Measurements from ENCODE around the gene VPS13A. TPM values are rescaled to one million over a fixed set of nuclear protein-coding genes. Genes with fewer than 3 reads are reported as not detected.
"Not testable (repeated sequence)": the region's sequence is repeated elsewhere in the genome, so short reads cannot be mapped to it uniquely, and the experiment has no call there.

The VPS13A gene
- total RNA-seq, 1 donor from 2014 or later, result 28.5 TPM

DNA sequence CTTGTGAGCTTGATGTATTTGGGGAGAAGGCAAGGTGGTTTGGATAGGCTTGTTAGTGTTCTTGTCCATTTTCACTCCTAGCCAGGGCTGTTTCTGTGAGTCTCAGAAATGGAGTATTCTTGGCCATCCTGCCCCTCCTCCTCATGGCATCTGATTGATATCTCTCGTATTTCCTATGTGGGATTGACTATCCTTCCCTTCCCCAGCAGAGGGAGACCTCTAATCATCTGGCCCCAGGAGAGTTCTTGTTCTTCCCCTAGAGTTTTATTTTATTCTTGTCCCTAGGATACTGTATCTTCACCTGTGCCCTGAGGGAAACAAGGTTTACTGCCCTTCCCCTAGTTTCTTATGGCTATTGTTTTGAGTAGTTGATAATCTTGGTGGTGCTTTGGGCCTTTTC, 114.4 kb downstream of the VPS13A start:
- DNase-seq (ENCODE audit: low spot score in 2 of 2) (no peak), FAIRE-seq (no peak)

DNA sequence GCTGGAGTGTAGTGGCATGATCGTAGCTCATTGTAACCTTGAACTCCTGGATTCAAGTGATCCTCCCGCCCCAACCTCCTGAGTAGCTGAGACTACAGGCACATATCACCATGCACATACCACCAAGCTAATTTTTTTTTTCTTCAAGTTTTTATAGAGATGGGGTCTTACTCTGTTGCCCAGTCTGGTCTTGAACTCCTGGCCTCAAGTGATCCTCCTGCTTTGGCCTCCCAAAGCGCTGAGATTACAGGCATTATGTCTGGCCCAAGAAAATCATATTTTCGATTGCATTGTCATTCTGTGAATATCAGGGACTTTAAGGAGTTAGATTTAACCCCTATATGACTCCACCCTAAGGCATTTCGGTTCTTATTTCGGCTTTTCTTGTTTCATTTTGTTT, 116.6 kb downstream of the VPS13A start:
- no peak for FAIRE-seq
- DNase-seq (ENCODE audit: low spot score in 2 of 2), result no peak

DNA sequence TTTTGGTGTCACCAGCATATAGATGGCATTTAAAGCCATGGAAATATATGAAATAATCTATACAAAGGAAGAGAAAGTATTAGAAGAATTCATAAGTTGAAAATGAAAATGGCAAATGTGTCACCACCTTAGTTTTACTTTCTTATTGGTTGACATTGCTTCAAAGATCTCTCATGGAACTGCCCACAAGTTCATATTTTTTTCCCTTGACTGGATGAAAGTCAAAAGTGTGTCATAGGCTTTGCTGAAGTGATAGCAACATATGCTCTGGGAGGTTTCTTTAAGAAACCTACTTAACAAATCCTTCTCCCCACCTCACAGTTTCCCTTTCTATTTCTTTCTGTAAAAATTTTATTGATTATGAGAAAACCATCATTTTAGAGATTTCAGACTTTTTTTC, 127.2 kb downstream of the VPS13A start:
- DNase-seq (ENCODE audit: low spot score in 2 of 2), result no peak
- FAIRE-seq, result no peak

DNA sequence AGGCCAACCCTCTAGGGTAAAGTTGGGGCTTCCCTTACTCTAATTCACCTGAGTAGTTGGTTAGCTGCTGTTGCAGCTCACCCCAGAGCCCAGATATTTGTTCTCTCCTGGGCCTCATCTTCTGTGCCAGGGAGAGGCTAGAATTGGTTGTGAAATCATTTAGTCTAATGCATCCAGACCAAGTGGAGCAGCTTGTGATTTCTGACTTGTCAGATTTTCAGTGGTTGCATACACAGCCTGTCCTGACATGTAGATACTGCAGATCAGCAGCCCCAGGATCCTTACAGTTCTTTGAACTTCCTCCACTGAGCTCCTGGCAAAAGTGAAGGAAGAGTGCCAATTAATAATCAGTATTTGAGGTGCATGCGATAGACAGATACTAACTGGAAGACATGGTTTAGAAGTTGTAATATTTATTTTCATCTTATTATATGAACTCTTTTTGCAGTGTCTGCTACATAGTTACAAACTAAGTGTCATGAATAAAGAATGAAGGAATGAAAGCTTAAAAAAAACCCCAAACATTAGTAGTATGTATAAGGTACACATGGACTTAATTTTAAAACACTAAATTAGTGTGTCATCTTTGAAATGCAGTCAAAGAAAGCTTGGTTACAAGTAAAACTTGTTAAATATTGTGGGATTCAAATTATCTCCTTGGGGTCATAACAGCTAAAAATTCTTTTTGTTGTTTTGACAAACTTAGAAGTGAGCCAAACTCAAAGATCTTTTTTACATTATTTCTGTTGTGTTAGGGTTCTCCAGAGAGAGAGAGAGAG, 128.5 kb downstream of the VPS13A start:
- DNase-seq (ENCODE audit: low spot score in 2 of 2) (no peak), FAIRE-seq (no peak)

DNA sequence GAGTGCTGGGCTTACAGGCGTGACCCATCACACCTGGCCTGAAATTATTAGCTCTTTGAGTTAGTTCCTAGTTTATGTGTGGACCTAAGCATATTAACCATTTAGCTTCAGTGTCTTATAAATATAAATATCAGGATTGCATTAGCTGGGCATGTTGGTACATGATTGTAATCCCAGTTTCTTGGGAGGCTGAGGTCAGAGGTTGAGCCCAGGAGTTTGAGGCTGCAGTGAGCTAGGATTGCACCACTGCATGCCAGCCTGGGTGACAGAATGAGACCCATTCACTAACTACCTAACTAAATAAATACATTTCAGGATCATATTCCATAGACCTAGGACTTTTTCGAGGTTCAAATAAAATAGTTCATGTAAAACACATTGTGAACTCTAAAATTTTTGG, 129.8 kb downstream of the VPS13A start:
- no peak for DNase-seq (ENCODE audit: low spot score in 2 of 2)
- FAIRE-seq, result no peak

DNA sequence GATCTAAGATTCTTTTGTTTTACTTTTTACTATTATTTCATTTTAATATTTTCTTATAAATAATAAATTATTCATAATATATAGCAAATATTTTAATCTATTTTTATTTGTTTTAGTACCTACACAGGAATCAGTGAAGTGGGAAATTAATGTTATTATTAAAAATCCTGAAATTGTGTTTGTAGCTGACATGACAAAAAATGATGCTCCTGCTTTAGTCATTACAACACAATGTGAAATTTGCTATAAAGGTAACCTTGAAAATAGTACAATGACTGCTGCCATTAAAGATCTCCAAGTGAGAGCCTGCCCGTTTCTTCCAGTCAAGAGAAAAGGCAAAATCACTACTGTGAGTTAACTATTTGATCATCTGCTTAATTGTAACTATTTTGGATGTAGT, 138.7 kb downstream of the VPS13A start:
- FAIRE-seq, result peak; percentile 52
- no peak for DNase-seq (ENCODE audit: low spot score in 2 of 2)

DNA sequence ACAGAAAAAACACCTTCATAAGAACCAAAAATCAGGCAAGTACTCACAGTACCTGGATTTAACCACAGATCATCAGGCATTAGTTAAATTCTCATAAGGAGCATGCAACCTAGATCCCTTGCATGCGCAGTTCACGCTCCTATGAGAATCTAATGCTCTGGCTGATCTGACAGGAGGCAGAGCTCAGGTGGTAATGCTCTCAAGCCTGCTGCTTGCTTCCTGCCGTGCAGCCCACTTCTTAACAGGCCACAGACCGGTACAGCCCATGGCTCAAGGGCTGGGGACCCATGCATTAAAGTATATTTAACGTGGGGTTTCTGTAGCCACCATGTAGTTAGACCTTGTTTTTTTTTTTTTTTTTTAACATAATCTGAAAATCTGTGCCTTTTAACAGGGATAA, 147.7 kb downstream of the VPS13A start:
- FAIRE-seq, result no peak
- no peak for DNase-seq (ENCODE audit: low spot score in 2 of 2)

DNA sequence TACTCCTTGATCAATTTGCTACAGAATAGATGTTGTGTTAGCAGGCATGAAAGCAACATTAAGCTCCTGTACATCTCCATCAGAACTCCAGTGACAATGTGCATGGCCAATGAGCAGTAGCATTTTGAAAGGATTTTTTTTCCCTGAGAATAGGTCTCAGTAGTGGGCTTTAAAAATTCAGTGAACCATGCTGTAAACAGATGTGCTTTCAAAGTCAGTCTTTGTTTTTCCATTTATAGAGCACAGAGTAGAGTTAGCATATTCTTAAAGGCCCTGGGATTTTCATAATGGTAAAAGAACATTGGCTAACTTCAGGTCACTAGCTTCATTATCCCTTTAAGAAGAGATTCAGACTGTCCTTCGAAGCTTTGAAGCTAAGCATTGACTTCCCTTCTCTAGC, 150.8 kb downstream of the VPS13A start:
- FAIRE-seq (no peak), DNase-seq (ENCODE audit: low spot score in 2 of 2) (no peak)

DNA sequence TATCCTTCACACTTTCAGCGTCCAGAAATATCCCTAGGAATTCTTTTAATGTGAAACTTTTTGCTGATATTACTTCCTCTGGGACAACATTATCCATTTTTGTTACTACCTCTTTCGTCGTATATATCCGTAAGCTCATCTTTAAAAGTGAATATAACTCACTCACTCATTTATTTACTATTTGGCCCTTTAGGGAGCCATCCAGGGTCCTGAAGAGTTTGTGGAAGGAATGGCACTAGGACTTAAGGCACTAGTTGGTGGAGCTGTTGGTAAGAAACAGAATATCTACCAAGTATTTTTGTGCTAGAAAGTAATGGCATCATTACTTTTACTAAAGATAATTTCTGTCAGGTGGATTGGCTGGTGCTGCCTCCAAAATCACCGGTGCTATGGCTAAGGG, 192.7 kb downstream of the VPS13A start:
- DNase-seq (ENCODE audit: low spot score in 2 of 2) (no peak), FAIRE-seq (no peak)

DNA sequence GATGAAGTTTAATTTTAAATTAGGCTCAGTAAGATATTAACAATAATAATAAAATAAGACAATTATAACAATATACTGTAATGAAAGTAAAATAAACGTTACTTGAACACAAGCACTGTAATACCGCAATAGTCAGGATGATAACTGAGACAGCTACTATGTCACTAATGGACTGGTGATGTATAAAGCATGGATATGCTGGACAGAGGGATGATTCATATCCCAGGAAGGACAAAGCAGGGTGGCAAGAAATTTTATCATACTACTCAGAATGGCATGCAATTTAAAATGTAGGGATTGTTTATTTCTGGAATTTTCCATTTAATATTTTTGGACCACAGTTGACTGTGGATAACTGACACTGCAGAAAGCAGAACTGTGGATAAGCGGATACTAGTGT, 196.9 kb downstream of the VPS13A start:
- FAIRE-seq (no peak), DNase-seq (ENCODE audit: low spot score in 2 of 2) (no peak)

DNA sequence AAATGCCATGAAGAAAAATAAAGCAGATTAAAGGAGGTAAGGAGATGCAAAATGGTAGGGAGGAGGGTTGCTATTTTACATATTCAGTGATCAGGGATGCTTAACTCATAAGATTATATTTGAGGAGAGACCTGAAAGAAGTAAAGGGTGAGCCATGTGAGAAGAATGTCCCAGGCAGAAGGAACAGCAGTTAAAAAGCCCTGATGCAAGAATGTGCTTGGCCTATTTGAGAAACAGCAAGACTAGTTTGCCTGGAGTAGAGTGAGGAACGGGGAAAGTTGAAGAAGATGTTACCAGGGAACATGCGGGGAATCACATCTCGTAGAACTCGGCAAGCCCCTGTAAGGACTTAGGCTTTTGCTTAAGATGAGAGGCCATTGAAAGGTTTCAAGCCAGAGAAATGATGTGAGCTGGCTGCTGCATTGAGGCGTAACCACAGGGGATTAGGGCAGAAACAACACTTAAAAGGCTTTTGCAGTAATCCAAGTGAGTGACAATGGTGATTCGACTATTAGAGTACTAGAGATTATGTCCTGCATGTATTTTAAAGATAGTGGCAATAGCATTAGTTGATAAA, 198.7 kb downstream of the VPS13A start:
- FAIRE-seq (no peak), DNase-seq (ENCODE audit: low spot score in 2 of 2) (no peak)

DNA sequence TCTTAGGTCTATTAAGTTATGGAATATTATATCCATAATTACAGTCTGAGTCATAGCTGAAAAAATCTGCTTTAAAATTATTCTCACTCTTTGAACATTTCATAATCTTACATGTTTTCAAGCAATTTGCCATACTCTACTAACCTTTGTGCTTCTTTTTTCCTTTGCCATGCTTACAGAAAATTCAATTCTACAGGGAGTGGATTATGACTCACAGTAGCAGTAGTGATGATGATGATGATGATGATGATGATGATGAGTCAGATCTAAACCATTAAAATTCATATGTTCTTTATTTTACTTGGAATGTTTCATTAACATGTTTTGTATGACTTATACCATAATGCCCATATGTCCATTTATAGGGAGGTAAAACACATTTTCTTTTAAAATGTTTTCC, 207.1 kb downstream of the VPS13A start:
- FAIRE-seq (no peak), DNase-seq (ENCODE audit: low spot score in 2 of 2) (no peak)

DNA sequence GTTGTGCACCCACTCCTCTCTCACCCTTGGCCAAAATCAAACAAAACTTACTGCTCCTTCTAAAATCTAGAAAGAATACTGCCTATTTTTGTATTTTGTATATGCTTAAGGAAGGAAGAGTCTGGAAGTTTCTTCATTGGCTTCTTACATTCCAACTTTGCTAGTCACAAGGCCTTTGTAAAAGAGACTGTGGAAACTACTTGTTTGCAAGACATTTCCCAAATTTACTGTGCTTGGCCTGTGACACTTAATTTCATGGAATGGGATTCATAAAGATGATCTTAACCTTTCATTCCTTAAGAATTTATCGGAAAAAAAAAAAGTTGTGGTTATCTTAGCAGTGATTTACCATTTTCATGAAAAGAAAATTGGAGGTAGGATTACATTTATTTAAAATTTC, 208.9 kb downstream of the VPS13A start:
- FAIRE-seq (no peak), DNase-seq (ENCODE audit: low spot score in 2 of 2) (no peak)

DNA sequence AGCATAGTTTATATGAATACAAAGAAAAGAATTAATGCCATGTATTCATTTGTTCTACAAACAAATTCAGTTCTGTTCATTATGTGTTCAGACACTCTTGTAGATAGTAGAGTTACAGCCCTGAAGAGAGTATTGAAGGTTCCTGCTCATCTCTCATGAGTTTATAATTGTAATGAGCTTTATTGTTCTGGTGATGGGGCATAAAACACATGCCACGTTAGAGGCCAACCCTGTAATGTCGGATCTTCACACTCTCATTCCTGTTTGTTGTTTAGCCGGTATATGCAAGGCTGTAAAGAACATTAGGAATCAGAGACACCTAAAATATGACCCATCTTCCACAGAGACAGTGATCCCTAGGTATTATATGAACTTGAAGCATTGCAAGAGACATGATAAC, 214.5 kb downstream of the VPS13A start:
- FAIRE-seq (no peak), DNase-seq (ENCODE audit: low spot score in 2 of 2) (no peak)

DNA sequence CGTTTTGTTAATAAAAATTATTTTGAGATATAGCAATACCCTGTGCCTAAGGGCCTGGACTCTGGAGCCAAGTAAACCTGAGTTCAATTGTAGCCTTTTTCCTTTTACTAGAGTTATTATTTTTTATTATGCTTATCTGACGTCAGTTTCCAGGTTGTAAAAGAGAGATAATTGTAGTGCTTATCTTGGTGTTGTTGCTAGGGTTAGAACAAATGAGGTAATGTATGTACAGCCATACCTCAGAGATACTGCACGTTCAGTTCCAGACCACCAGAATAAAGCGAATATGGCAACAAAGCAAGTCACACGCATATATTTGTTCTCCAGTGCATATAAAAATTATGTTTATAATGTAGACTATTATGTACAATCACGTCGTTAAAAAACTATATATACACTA, 215.0 kb downstream of the VPS13A start:
- FAIRE-seq, result no peak

DNA sequence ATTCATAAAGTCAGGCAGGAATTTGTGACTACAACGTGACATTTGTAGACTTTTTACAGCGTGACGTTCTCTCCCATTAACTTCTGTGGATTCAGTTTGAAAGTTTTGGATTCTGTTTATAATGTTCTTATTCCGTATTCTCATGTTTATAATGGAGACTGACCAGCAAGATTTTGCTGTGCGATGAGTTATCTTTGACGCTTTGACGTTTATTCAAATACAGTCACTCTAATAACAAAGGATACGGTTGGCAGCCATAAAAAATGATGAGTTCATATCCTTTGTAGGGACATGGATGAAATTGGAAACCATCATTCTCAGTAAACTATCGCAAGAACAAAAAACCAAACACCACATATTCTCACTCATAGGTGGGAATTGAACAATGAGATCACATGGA, 221.2 kb downstream of the VPS13A start:
- DNase-seq (ENCODE audit: low spot score in 2 of 2); FAIRE-seq: not testable (repeated sequence)

More for the DNA sequence above, 215.0 kb downstream of the VPS13A start:
- no peak for DNase-seq (ENCODE audit: low spot score in 2 of 2)

DNA sequence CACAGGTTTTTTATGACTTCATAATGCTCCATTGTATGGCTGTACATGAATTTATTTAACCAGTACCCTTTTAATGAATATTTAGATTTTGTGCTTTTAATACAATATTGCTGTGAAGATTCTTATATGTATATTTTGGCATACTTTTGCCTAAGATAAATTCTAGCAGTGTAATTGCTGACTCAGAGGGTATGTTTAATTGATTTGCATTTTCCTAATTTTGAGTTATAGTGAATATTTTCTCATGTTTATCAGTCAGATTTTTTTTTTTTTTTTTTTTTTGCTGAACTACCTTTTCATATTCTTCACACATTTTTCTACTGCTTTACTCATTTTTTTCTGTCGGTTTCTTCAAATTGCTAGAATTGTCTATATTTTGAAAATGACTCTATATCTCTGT, 222.6 kb downstream of the VPS13A start:
- FAIRE-seq (peak; percentile 49), DNase-seq (ENCODE audit: low spot score in 2 of 2) (no peak)

DNA sequence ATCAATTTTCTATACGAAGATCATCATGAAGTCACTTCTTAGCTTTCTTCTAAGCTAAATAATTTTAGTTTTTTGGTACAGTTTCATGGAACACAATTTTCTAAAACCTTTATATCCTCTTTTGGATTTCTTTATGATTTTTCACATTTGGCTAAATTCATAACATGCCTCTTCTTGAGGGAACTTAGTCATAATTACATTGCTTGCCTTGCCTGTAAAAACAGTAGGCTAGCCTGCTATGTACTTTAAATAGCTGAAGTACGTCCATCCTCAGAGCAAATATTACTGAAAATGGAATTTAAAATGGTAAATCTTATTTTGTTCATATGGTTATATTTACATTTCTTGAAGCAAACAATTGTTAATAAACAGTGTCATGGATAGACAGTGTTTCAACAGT, 225.0 kb downstream of the VPS13A start:
- FAIRE-seq (no peak), DNase-seq (ENCODE audit: low spot score in 2 of 2) (no peak)

DNA sequence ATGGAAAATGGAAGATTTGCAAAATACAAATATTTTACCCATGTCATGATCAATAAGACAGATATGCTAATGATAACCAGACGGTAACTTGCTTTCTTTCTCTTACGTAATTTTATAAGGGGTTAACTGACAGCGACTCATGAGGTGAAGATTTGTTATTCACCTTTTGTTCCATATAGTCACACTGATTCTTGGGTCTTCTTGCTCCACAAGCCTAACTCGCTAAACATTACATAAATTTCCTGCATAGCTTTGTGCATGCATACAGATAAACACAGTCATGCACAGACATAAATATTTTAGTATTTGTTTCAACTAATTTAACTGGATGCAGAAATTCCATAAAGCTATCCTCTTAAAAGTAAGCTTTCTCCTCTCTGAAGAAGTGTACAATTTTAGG, 225.9 kb downstream of the VPS13A start:
- DNase-seq (ENCODE audit: low spot score in 2 of 2) (no peak), FAIRE-seq (no peak)

DNA sequence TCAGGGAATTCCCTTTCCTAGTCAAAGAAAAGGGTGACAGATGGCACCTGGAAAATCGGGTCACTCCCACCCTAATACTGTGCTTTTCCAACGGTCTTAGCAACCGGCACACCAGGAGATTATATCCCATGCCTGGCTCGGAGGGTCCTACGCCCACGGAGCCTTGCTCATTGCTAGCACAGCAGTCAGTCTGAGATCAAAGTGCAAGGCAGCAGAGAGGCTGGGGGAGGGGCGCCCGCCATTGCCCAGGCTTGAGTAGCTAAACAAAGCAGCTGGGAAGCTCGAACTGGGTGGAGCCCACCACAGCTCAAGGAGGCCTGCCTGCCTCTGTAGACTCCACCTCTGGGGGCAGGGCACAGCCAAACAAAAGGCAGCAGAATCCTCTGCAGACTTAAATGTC, 231.2 kb downstream of the VPS13A start:
- DNase-seq (ENCODE audit: low spot score in 2 of 2); FAIRE-seq: not testable (repeated sequence)

DNA sequence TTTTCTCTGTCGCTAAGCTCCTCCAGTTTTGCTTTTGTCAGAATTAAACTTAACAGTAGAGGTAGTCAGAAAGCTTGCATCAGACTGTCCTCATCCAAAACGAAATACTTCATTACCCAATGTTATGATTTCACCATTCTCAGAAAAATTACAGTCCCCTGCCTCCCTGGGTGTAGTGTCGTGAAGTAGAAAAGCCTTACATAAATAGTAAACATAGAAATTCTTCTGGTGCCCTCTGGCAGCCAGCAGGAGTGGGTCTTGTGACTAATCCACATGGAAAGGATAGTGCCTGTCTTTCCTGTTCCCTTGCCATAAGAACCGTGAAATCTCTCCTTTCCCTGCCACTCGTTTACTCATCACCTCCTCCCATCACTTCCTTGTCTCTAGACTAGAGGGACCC, 240.2 kb downstream of the VPS13A start:
- FAIRE-seq, result no peak
- DNase-seq (ENCODE audit: low spot score in 2 of 2), result no peak

DNA sequence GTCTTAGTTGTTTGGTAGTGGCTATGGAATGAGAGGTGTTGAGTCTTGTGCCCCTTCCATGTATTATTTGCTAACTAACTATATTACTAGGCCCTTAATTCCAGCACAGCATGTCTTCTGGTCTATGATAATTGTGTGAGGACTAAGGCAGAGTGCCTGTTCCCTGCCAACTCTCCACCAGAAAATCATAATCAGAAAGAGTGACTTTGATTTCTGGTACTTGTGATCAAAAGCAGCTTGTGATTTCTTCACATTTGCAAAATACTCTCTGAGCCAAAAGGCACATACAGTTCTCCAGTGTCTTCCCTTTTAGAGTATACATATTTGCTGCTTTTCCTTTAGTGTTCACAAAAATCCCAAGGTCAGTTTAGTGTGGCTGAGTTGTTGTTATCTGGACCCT, 240.9 kb downstream of the VPS13A start:
- no peak for DNase-seq (ENCODE audit: low spot score in 2 of 2)
- FAIRE-seq, result no peak
